GM18502 (cell line): ENCODE data around the gene RPS5.
"Not testable (repeated sequence)": the region's sequence is repeated elsewhere in the genome, so short reads cannot be mapped to it uniquely, and the experiment has no call there.

Source experiments
- ATAC-seq: cut with Tn5 transposase; IDR thresholded peaks from one replicate; pipeline ENCODE4 v1.9.1; 2021; ENCODE audit warnings: mild to moderate bottlenecking; ENCODE audit not compliant: unreplicated experiment, poor library complexity

RPS5 gene

DNA sequence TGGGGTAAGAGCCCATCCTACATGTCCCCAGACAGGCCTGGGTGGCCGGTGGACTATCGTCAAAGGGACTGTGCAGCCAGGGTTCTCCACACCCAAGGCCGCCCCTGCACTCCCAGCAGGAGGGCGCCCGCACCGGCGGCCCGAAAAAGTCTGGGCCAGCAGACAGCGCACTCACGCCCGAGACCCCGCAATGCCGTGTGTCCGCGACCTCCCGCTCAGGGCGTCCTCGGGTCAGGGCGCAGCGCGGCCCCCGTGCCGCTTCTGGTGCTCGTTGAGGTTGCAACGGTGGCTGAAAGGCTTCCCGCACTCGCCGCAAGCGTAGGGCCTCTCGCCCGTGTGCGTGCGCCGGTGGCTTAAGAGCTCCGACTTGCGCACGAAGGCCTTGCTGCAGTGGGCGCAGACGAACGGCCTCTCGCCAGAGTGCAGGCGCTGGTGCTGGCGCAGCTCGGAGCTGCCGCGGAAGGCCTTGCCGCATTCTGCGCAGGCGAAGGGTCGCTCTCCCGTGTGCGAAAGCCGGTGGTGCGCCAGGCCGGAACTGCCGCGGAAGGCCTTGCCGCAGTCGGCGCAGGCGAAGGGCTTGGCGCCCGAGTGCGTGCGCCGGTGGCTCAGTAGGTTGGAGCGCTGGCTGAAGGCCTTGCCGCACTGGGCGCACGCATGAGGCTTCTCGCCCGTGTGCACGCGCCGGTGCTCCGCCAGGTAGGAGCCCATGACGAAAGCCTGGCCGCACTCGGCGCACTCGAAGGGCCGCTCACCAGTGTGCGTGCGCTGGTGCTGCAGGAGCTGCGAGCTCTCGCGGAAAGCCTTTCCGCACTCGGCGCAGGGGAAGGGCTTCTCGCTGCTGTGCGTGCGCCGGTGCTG, 30.9 kb upstream of the RPS5 start:
- no peak for ATAC-seq

DNA sequence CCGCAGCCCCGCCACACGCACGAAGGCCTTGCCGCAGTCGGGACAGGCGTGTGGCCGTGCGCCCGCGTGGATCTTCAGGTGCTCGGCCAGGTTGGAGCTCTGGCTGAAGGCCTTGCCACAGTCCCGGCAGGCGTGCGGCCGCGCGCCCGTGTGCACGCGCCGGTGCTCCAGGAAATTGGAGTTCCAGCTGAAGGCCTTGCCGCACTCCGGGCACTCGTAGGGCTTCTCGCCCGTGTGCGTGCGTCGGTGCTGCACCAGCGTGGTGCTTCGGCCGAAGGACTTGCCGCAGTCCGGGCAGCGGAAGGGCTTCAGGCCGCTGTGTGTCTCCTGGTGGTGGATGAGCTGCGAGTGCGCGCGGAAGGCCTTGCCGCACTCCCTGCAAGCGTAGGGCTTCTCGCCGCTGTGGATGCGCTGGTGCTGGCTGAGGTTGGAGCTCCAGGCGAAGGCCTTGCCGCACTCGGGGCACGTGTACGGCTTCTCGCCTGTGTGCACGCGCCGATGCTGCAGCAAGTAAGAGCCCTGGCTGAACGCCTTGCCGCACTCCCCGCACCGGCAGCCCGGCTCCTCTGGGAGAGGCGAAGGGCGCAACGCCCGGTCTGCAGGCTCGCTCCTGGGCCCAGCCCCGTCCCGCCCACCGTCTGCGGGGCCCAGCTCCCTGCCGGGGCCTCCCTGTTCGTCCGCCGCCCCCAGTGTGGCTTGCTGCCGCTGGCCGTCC, 30.1 kb upstream of the RPS5 start:
- ATAC-seq: no peak

DNA sequence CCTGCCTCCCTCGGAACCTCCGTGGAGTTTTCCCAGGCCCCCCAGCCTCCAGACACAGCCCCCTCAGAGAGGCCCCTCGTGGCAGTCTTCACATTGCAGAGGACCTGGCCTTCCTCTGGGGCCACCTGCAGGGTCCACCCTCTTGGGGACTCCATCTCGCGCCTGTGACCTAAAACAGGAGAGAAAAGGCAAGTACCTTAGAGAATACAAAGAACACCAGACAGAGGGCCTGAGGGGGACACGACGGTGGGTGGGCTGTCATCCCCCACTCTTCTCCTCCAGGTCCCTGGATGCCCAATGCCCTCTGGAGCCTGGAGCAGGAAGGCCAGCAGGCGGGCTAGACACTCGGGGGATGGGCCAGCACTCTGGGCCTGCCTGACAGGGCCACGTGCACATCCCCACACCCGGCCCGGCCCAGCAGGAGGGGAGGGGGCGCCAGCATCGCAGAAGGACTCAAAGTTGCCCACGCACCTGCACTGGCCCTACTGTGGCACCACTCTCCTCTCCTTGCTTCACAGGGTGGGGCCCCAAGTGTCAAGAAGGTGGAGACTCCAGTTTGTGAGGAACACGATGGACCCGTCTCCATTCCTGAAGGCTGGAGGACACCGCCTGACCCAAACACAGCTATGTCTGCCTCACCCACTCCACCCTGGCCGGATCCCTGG, 29.5 kb upstream of the RPS5 start:
- no peak for ATAC-seq

DNA sequence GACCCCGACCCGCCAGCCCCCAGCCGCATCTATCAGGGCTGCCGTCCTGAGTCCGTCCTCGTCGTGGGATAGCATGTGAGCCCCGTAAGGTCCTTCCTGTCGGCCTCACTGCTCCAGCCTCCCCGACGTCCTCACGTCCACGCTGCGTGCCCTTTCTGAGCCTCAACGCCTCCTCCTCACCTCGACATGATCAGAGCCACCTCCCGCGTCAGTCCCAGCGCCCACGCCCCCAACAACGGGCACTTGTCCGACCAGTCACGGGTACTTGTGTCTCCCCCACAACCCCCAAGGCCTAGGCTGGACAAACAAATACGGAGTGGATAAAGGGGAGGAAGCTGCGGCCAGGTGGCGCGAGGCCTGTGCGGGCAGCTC, 25.2 kb upstream of the RPS5 start:
- peak; percentile 20 for ATAC-seq

DNA sequence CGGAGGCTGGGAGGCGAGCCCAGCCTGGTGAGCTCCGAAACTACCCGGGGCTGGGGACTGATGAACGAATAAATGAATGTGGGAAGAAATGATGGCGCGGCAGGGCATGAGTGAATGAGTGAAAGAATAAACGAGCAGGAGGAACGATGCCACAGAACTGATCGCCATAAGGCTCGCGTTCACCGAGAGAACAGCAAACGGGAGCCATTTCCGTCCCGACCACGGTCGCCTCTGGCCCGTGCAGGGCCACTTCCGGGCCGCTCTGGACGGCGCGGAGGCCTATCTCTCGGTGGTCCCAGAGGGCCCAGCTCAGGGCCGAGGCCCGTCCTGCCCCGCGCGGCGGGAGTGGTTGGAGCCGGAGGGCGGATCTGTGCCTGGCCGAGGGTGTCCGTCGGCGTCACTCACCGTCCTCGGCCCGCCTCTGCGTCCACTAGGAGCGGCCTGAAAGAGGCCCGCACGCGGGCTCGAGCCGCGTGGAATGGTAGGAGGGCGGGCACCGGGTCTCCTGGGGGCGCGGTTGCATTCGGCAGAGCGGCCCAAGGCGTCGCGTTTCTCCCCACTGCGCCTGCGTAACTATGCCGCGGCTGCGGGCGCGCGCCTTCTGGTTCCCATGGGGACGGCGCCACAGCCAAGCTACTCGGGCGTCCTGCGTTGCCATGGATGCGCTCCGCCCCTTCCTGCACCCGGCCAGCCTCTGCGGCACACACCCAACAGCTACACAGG, 24.6 kb upstream of the RPS5 start, which contains the start of gene ZNF497:
Gene ZNF497 (minus strand): TSS at position 480 of the 723 bp plus-strand sequence. CDS start 5,116 bp downstream, outside the sequence.
- peak; percentile 87 for ATAC-seq

DNA sequence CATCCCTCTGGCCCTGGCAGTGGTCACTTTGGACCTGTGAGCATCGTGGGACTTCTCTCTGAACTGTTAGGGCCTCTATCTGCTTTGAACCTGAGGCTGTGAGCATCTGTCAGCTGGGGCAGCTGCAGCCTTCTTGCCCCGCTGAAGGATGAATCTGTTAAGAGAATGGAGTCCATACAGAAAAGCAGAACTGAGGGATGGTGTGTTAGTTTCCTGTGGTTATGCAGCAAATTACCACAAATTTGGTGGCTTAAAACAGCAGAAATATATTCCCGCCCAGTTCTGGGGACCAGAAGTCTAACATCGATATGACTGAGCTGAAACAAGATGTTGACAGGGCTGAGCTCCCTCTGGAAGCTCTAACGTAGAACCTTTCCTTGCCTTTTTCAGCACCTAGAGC, 22.9 kb upstream of the RPS5 start:
- ATAC-seq: no peak

DNA sequence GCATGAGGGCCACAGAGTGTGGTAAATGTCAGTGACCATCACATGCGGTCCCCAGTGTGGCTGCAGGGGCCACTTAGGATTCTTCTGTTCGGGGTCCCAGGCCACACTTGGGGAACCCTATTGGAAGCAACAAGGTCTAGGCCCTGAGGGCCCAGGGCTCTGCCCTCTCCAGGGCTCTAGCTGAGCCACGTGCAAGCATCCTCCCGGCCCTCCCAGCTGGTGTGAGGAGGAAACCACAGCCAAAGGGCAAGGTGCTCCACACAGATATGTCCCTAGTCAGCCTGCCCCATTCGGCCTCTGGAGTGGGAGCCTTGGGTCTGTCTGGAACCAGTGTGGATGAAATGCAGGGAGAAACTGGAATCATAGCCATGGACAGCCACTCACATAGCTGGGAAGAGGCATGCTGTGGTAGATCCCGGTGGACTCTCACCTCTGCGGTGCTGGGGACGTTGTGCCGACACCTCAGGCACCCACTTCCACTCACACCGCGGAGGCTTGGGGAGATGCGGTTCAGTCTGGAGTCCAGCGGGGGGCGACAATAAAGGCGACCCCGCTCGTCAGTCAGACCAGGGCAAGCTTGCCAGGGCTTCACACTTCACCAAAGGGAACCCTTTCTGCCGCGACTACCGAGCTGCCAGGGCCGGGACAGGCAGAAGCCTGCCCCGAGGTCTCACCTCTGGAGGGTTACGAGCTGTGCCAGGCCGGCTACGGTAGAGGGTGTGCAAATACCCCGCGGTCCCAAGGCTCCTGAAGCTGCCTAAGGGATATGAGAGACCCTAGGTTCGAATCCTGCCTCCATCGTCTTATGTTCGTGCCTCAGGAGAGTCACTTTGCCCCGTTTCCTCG, 20.3 kb upstream of the RPS5 start:
- ATAC-seq: no peak

DNA sequence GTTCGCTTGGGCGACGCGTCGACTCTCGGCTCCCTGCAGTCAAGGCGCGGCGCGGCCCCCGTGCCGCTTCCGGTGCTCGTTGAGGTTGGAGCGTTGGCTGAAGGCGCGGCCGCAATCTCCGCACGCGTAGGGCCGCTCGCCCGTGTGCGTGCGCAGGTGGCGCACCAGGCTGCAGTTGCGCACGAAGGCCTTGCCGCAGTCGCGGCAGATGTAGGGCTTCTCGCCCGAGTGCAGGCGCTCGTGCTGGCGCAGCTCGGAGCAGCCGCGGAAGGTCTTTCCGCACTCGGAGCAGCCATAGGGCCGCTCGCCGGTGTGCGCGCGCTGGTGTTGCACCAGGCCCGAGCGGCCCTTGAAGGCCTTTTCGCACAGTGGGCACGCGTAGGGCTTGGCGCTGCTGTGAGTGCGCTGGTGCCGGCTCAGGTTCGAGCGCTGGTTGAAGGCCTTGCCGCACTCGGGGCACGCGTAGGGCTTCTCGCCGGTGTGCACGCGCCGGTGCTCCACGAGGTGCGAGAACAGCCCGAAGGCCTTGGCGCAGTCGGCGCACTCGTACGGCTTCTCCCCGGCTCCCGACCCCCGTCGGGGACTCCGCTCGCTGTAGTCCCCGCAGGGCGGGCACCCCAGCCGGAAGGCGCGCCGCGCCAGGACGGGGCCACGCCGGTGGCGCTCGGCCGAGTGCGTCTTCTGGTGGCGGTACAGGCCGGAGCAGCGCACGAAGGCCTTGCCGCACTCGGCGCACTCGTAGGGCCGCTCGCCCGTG, 19.2 kb upstream of the RPS5 start:
- no peak for ATAC-seq

DNA sequence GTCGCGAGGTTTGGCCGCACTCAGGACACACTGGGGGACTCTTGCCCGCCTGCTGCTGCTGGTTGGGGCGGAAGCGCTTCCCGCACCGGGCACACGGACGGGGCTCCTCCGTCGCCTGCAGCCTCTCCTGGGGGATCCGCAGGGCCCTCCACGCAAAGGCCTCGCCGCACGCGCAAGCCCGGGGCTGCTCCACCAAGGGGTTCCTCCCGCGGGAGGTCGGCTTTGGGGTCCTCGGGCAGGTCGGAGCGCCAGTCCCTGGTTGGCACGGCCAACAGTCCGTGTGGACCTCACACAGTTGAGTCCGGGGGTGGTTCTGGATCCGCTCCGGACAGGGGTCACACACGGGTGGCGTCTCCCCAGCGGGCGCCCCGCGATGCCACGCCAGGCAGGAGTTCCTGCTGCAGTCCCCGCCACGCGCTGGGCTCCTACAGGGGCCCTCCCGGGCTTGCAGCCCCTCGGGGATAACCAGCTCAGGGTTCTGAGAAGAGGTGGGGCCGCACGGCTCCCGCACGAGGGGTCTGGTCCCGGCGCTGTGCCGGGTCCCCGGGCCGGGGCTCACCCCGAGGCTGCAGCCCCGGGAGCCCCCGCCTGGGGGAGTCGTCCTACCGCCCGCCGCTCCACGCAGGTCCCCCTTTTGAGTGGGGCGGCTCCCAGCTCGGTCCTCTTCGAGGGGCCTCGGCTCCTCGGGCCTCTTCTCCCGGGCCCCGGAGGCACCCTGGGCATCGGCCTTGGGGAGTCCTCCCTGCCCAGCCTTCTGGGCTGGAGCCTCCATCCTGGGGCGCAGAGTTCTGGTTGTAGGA, 18.3 kb upstream of the RPS5 start:
- ATAC-seq: no peak

DNA sequence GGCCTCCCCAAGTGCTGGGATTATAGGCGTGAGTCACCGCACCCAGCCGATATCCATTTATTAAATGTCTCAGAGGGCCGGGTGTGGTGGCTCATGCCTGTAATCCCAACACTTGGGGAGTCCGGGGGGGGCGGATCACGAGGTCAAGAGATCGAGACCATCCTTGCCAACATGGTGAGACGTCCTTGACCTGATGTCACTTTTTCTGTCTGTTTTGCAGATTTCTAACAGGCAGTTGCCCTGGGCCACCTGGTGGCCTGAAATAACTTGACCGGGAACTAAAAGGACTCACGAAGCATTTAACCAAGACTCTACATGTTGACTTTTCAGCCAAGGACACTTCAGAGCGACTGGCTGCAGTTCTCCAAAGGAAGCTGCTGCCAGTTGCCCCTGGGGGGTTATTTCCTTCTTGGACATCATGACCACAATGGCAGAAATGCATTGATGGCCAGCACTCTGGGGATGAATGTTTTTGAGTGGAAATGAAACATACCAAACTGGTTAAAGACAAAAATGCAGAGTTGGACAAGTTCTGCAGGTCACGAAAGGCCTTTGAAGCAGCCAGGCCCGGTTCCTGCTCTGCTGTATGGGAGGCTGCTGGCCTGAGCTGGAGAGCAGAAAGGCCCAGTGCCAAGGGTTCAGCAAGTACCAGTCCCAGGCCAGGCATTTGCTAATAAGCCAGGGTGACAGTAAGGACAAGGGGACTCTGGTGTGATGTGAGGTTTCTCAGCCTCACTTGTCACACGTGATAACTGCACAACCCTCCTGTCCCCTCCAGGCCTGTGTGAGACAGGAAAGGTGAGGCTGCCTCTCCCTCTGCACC, 14.5 kb upstream of the RPS5 start:
- no peak for ATAC-seq

DNA sequence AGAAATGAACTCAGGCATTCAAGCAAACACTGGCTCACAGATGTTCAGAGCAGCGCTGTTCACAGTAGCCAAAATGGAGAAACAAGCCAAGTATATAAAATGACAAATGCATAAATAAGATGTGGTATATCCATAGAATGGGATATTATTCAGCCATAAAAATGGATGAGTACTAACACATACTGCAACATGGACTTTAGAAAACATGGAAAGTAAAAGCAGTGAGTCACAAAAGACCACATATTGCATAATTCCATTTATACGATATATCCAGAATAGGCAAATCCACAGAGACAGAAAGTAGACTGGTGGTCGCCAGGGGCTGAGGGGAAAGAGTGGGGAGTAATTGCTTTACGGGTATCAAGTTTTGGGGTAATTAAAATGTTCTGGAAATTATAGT, 12.9 kb upstream of the RPS5 start:
- ATAC-seq: no peak

DNA sequence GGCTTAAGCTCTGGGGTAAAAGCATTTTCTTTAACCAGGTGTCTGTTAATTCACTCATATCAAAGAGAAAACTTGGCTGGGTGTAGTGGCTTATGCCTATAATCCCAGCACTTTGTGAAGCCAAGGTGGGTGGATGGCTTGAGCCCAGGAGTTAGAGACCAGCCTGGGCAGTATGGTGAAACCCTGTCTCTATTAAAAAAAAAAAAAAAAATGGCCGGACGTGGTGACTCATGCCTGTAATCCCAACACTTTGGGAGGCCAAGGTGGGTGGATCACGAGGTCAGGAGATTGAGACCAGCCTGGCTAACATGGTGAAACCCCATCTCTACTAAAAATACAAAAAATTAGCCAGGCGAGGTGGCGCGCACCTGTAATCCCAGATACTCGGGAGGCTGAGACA, 10.3 kb upstream of the RPS5 start:
- not testable (repeated sequence) for ATAC-seq

DNA sequence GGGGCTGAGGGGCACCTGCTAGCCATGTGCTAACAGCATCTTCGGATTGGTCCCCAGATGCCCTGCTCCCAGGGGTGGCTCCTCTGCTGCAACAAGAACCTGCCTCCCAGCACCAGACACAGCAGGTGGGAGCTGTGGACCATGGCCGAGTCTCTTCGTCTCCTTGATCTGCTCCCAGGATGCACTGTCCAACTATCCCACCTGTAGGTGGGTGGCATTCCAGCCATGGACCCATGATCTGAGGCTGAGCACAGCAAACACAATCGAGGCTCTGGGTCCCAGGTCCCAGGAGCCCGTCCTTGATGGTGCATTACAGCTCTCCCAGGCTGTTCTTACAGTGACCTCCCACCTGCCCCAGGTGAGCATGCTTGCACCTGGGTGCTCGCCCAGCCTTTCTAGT, 7.8 kb upstream of the RPS5 start:
- no peak for ATAC-seq

DNA sequence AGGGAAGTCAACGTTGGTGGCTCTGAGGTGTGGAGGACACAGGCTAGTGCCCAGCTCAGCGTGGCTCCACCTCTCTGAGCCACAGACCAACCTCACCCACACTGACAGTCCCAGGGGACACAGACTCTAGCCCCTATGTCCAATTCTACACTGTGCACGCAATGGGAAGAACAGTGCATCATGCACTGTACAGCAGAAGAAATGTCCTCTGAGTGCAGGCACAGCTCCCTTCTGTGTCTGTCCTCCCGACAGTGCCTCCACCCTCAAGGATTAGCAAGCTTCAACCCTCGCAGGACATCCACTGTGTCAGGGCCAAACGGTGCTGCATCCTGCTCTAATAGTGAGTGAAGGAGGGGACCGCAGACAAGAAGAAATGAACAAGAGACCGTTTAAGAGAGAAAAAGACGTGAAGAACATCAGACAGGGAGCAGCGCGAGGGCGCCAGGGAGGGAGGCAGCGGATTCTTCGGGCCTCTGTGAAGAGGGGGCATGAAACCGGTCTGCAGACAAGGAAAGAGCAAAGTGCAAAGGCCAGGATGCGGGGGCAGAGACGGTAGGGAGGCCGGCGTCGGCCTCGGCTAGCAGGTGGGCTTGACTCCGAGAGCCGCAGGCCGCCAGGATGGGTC, 6.9 kb upstream of the RPS5 start:
- no peak for ATAC-seq

DNA sequence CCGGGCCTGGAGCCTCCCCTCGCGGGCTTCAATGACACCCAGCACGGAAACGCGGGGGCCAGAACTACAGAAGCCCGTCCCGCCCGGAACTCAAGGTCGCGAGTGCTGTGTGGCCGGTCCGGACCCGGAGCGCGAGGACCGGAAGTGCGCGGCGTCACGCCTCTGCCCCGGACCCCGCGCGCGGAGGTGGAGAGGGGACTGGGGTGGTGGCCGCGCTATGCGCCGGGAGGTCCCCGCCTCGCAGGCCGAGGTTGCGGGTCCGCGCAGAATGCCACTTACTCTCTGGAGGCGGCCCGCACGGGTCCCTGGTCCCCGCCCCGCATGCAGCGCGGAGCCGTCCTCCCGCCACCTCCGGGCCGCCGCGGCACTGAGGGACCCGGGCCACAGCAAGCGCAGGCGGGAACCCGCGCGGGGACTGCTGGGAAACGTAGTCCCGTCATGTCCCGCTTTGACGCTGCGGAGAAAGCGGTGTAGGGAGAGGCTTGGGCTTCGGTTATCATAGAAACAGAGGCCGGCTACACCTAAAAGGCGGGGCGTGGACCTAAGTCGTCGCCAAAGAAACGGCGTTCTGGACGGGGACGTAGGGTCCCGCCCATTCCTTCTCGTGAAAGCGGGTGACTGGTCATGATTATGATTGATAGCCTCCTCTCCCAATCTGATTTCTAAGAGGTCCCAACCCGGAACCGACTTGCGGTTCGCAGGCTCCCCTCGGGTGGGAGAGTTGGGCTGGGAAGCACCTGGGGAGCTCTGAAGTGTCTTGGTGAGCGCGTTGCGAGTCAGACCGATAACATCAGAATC, 6.2 kb upstream of the RPS5 start, which contains the start of gene ZNF837:
Gene ZNF837 (minus strand): TSS at position 369 of the 798 bp plus-strand sequence. CDS start 11,698 bp downstream, outside the sequence.
- peak; percentile 86 for ATAC-seq
